K562 (cell line): ENCODE results near the gene SELENOI. TPM values are rescaled to one million over a fixed set of nuclear protein-coding genes. Genes with fewer than 3 reads are reported as not detected.

ENCODE experiments used
- DPF2 ChIP-seq: fragments of 450-650 bp; IDR thresholded peaks from 2 replicates; pipeline ENCODE4 v1.6.1; 2016
- FIP1L1 ChIP-seq: fragments of 200-400 bp; formaldehyde crosslinking; IDR thresholded peaks from 2 replicates; pipeline ENCODE4 v1.6.1; 2018; ENCODE audit warnings: mild to moderate bottlenecking, low read depth, low read length; ENCODE audit not compliant: poor library complexity, severe bottlenecking
- FOXK1 ChIP-seq: sonication (generic); formaldehyde crosslinking; IDR thresholded peaks from 2 replicates; pipeline ENCODE4 v1.8.0; 2022; ENCODE audit warnings: missing genetic modification reagents, mild to moderate bottlenecking, borderline replicate concordance
- FOXP1 ChIP-seq: sonication (generic); formaldehyde crosslinking; IDR thresholded peaks from 2 replicates; pipeline ENCODE4 v1.8.0; 2022; ENCODE audit warnings: mild to moderate bottlenecking, missing genetic modification reagents
- MEIS2 ChIP-seq: fragments of 450-650 bp; IDR thresholded peaks from 2 replicates; pipeline ENCODE4 v1.6.1; 2014; ENCODE audit warnings: mild to moderate bottlenecking; ENCODE audit not compliant: partially characterized antibody
- MYC ChIP-seq, 2 experiments: fragments of 250-450 bp in 1 of 2; sonication (Bioruptor Pico) in 1 of 2; IDR thresholded peaks; 2 replicates each; pipeline versions ENCODE4 v1.5.1 to v1.6.1; 2012 to 2021; ENCODE audit warnings: low read depth in 2 of 2, borderline replicate concordance in 1 of 2, improper control_type of control experiment in 1 of 2, low read length in 1 of 2, mild to moderate bottlenecking in 1 of 2, moderate library complexity in 1 of 2
- POLR2AphosphoS2 ChIP-seq: IDR thresholded peaks from 2 replicates; pipeline ENCODE4 v1.6.1; 2012; ENCODE audit warnings: low read length, improper control_type of control experiment
- PTRF ChIP-seq: fragments of 450-650 bp; IDR thresholded peaks from 2 replicates; pipeline ENCODE4 v1.6.1; 2016; ENCODE audit warnings: mild to moderate bottlenecking, missing genetic modification characterization, missing compliant biosample characterization
- SREBF2 ChIP-seq: sonication (generic); formaldehyde crosslinking; IDR thresholded peaks from 2 replicates; pipeline ENCODE4 v1.4.0; 2020; ENCODE audit warnings: mild to moderate bottlenecking, missing genetic modification reagents
- TGIF2 ChIP-seq: sonication (generic); formaldehyde crosslinking; IDR thresholded peaks from 2 replicates; pipeline ENCODE4 v1.8.1; 2022; ENCODE audit warnings: mild to moderate bottlenecking, missing genetic modification reagents, moderate library complexity
- XRCC3 ChIP-seq: fragments of 450-650 bp; IDR thresholded peaks from 2 replicates; pipeline ENCODE4 v1.6.1; 2017; ENCODE audit warnings: mild to moderate bottlenecking, moderate library complexity
- XRCC4 ChIP-seq: IDR thresholded peaks from one replicate; pipeline ENCODE4 v1.6.1; 2011; ENCODE audit not compliant: insufficient read depth, insufficient read length; ENCODE audit errors: extremely low read depth
- ZNF668 ChIP-seq: fragments of 250-450 bp; sonication (Bioruptor Pico); IDR thresholded peaks from 2 replicates; pipeline ENCODE4 v1.8.0; 2022; ENCODE audit warnings: mild to moderate bottlenecking, inconsistent platforms
- polyA plus RNA-seq, 8 experiments: library from polyadenylated mRNA; depleted of rRNA in 4 of 8; stranded (reverse) in 5 of 8; unstranded in 3 of 8; fragments of >200 nt; fragmentation: Nextera tagmentation in 2 of 8; fragmentation: Illumina TruSeq in 1 of 8; extraction: Ambion mirVana in 2 of 8; extraction: Trizol in 1 of 8; gene quantifications; 2 replicates each; pipeline versions ENCODE4 v1.2.1 to v1.2.3, GENCODE V29; 2011 to 2014; ENCODE audit warnings: inconsistent platforms in 1 of 8, missing spikeins in 1 of 8
- total RNA-seq, 7 experiments: library from RNA; depleted of rRNA in 6 of 7; stranded (reverse); fragments of >200 nt in 6 of 7; fragmentation: Illumina TruSeq in 2 of 7; extraction: Trizol in 2 of 7; gene quantifications; 2 replicates each; pipeline versions ENCODE4 v1.2.1 to v1.2.3, GENCODE V29; 2011 to 2021; ENCODE audit warnings: low replicate concordance in 1 of 7
- TF ChIP-seq, protein P1 (sequence below): sonication (generic); IDR thresholded peaks from 2 replicates; pipeline ENCODE4 v1.6.1; 2016
- TF ChIP-seq, protein P2 (sequence below): fragments of 250-450 bp; sonication (Bioruptor Pico); IDR thresholded peaks from 2 replicates; pipeline ENCODE4 v1.8.0; 2022; ENCODE audit warnings: moderate library complexity, mild to moderate bottlenecking, inconsistent platforms
- TF ChIP-seq, protein P3 (sequence below): fragments of 450-650 bp; IDR thresholded peaks from 2 replicates; pipeline ENCODE4 v1.6.1; 2016; ENCODE audit warnings: low read depth, mild to moderate bottlenecking, moderate library complexity
- TF ChIP-seq, protein P4 (sequence below): sonication (generic); formaldehyde crosslinking; IDR thresholded peaks from 2 replicates; pipeline ENCODE4 v1.8.0; 2022; ENCODE audit warnings: mild to moderate bottlenecking, missing genetic modification reagents
- TF ChIP-seq, protein P5 (sequence below): fragments of 250-450 bp; sonication (Bioruptor Pico); IDR thresholded peaks from 2 replicates; pipeline ENCODE4 v1.5.0; 2020; ENCODE audit warnings: mild to moderate bottlenecking, borderline replicate concordance
- TF ChIP-seq, protein P6 (sequence below): fragments of 450-650 bp; formaldehyde crosslinking; IDR thresholded peaks from 2 replicates; pipeline ENCODE4 v1.4.0; 2020; ENCODE audit warnings: mild to moderate bottlenecking, mixed read lengths

SELENOI gene
- total and polyA plus RNA-seq, 9 of the 15 experiments (the other 6 are each of a cell fraction or from before 2014, with no cell fraction given): 9.6 to 46.9 (median 24.4) TPM

DNA sequence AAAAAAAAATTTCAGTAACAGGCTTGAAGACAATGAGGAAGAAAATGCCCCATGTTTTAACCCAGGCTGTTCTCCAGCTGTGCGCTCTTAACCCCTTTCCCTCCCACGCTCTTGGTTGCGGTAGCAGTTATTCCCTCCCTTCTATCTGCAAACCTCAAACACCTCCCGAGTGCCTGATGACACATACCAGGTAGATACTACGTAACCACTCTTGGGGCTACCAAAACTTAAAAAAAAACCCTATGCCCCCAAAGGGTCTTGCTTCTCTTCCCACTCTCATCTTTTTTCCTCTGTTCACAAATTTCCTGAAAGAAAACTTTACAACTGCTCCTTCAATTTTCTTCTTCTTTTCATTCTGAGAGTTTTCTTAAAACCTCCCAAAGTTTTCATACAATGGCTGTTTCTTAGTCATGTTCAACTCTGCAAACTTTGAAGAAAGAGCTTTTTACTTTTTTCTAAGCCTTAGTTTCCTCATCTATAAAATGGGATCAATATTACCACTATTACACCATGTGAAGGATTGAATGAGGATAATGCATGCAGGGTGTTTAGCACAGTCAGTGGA lies 50.9 kb downstream of the SELENOI start (continued):
- TF ChIP-seq, protein P1, sequence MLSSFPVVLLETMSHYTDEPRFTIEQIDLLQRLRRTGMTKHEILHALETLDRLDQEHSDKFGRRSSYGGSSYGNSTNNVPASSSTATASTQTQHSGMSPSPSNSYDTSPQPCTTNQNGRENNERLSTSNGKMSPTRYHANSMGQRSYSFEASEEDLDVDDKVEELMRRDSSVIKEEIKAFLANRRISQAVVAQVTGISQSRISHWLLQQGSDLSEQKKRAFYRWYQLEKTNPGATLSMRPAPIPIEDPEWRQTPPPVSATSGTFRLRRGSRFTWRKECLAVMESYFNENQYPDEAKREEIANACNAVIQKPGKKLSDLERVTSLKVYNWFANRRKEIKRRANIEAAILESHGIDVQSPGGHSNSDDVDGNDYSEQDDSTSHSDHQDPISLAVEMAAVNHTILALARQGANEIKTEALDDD: peak; percentile 63; the same call in 1 of the 2 replicates
- TF ChIP-seq, protein P2, sequence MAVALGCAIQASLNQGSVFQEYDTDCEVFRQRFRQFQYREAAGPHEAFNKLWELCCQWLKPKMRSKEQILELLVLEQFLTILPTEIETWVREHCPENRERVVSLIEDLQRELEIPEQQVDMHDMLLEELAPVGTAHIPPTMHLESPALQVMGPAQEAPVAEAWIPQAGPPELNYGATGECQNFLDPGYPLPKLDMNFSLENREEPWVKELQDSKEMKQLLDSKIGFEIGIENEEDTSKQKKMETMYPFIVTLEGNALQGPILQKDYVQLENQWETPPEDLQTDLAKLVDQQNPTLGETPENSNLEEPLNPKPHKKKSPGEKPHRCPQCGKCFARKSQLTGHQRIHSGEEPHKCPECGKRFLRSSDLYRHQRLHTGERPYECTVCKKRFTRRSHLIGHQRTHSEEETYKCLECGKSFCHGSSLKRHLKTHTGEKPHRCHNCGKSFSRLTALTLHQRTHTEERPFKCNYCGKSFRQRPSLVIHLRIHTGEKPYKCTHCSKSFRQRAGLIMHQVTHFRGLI (CRISPR knock-in tag): no peak
- TF ChIP-seq FOXP1 (CRISPR knock-in tag) (no peak), POLR2AphosphoS2 (no peak), XRCC4 (no peak), XRCC3 (no peak), ZNF668 (no peak), FIP1L1 (no peak), FOXK1 (CRISPR knock-in tag) (no peak), MEIS2 (peak; percentile 28), TGIF2 (CRISPR knock-in tag) (no peak), MYC (IDR thresholded peaks at IDR 0.05; ENCODE audit: low read depth, low read length) (no peak), MYC (CRISPR knock-in tag; IDR thresholded peaks at IDR 0.05; ENCODE audit: borderline replicate concordance, low read depth) (no peak), SREBF2 (CRISPR knock-in tag) (no peak), PTRF (tag) (no peak), DPF2 (peak; percentile 82)
- TF ChIP-seq, protein P3, sequence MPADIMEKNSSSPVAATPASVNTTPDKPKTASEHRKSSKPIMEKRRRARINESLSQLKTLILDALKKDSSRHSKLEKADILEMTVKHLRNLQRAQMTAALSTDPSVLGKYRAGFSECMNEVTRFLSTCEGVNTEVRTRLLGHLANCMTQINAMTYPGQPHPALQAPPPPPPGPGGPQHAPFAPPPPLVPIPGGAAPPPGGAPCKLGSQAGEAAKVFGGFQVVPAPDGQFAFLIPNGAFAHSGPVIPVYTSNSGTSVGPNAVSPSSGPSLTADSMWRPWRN: peak; percentile 78
- TF ChIP-seq, protein P4, sequence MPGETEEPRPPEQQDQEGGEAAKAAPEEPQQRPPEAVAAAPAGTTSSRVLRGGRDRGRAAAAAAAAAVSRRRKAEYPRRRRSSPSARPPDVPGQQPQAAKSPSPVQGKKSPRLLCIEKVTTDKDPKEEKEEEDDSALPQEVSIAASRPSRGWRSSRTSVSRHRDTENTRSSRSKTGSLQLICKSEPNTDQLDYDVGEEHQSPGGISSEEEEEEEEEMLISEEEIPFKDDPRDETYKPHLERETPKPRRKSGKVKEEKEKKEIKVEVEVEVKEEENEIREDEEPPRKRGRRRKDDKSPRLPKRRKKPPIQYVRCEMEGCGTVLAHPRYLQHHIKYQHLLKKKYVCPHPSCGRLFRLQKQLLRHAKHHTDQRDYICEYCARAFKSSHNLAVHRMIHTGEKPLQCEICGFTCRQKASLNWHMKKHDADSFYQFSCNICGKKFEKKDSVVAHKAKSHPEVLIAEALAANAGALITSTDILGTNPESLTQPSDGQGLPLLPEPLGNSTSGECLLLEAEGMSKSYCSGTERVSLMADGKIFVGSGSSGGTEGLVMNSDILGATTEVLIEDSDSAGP: no peak
- TF ChIP-seq, protein P5, sequence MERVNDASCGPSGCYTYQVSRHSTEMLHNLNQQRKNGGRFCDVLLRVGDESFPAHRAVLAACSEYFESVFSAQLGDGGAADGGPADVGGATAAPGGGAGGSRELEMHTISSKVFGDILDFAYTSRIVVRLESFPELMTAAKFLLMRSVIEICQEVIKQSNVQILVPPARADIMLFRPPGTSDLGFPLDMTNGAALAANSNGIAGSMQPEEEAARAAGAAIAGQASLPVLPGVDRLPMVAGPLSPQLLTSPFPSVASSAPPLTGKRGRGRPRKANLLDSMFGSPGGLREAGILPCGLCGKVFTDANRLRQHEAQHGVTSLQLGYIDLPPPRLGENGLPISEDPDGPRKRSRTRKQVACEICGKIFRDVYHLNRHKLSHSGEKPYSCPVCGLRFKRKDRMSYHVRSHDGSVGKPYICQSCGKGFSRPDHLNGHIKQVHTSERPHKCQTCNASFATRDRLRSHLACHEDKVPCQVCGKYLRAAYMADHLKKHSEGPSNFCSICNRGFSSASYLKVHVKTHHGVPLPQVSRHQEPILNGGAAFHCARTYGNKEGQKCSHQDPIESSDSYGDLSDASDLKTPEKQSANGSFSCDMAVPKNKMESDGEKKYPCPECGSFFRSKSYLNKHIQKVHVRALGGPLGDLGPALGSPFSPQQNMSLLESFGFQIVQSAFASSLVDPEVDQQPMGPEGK (CRISPR knock-in tag): no peak
- TF ChIP-seq, protein P6, sequence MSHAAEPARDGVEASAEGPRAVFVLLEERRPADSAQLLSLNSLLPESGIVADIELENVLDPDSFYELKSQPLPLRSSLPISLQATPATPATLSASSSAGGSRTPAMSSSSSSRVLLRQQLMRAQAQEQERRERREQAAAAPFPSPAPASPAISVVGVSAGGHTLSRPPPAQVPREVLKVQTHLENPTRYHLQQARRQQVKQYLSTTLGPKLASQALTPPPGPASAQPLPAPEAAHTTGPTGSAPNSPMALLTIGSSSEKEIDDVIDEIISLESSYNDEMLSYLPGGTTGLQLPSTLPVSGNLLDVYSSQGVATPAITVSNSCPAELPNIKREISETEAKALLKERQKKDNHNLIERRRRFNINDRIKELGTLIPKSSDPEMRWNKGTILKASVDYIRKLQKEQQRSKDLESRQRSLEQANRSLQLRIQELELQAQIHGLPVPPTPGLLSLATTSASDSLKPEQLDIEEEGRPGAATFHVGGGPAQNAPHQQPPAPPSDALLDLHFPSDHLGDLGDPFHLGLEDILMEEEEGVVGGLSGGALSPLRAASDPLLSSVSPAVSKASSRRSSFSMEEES (CRISPR knock-in tag): no peak
